B cell (primary cell): ENCODE measurements around the gene PDE10A. TPM values are rescaled to one million over a fixed set of nuclear protein-coding genes. Genes with fewer than 3 reads are reported as not detected.

Source experiments
- ATAC-seq: fragments of 200-7000 bp; cut with Tn5 transposase; one replicate; pipeline ENCODE4 v1.10.0; 2021; ENCODE audit warnings: low read depth, mild to moderate bottlenecking, moderate number of reproducible peaks, moderate library complexity
- CTCF ChIA-PET: fragments of 350-600 bp; sonication (Branson Sonifier 250); formaldehyde crosslinking; loops from one replicate; lab custom pipeline; 2021; ENCODE audit warnings: antibody characterized with exemption, inconsistent platforms; lab: Charles Lee
- POLR2A ChIA-PET: fragments of 350-600 bp; sonication (Branson Sonifier 250); formaldehyde crosslinking; loops from one replicate; lab custom pipeline; 2021; ENCODE audit warnings: antibody characterized with exemption; lab: Charles Lee
- DNase-seq: peaks from one replicate; pipeline ENCODE4 v3.0.0; 2013
- H2AFZ ChIP-seq: 2 replicates; pipeline ENCODE4 v1.6.1; 2012; ENCODE audit warnings: mild to moderate bottlenecking, low read depth, low read length; ENCODE audit not compliant: insufficient read depth, poor library complexity, severe bottlenecking
- H3K27ac ChIP-seq, 2 donors: 1 replicate in 1 of 2; 2 replicates in 1 of 2; pipeline ENCODE4 v1.5.1; 2012 to 2013; ENCODE audit warnings: low read length in 2 of 2, mild to moderate bottlenecking in 2 of 2, moderate library complexity in 1 of 2
- H3K27me3 ChIP-seq, 4 experiments: fragments of 200-600 bp in 1 of 4; sonication (generic) in 1 of 4; replicated peaks in 1 of 4; 1 replicate in 2 of 4; 2 replicates in 2 of 4; pipeline versions ENCODE4 v1.6.1 to v1.7.0; 2013 to 2016; ENCODE audit warnings: low read length in 3 of 4, mild to moderate bottlenecking in 2 of 4, mixed read lengths in 1 of 4, moderate library complexity in 1 of 4; ENCODE audit not compliant: insufficient read depth in 4 of 4, control insufficient read depth in 3 of 4; ENCODE audit errors: control extremely low read depth in 1 of 4
- H3K36me3 ChIP-seq, 2 experiments: replicated peaks in 1 of 2; 1 replicate in 1 of 2; 2 replicates in 1 of 2; pipeline versions ENCODE4 v1.6.1 to v1.7.1; 2013; ENCODE audit warnings: low read length in 1 of 2; ENCODE audit not compliant: insufficient read depth in 2 of 2, control insufficient read depth in 1 of 2; ENCODE audit errors: control extremely low read depth in 1 of 2, extremely low read depth in 1 of 2
- H3K4me1 ChIP-seq, 2 donors: fragments of 200-600 bp in 1 of 2; sonication (generic) in 1 of 2; 1 replicate in 1 of 2; 2 replicates in 1 of 2; pipeline versions ENCODE4 v1.5.1 to v1.6.1; 2013 to 2017; ENCODE audit warnings: low read length in 2 of 2; ENCODE audit not compliant: control insufficient read depth in 2 of 2, insufficient read depth in 2 of 2
- H3K4me2 ChIP-seq: replicated peaks from 2 replicates; pipeline ENCODE3; 2012; ENCODE audit warnings: mild to moderate bottlenecking, low read depth, low read length; ENCODE audit not compliant: poor library complexity, severe bottlenecking
- H3K4me3 ChIP-seq, 5 experiments: fragments of 200-600 bp in 1 of 5; sonication (generic) in 1 of 5; 1 replicate in 3 of 5; 2 replicates in 2 of 5; pipeline versions ENCODE4 v1.5.1 to v1.7.0; 2011 to 2016; ENCODE audit warnings: low read length in 4 of 5, mild to moderate bottlenecking in 4 of 5, low read depth in 2 of 5, control low read depth in 1 of 5, moderate library complexity in 1 of 5; ENCODE audit not compliant: insufficient read depth in 1 of 5; ENCODE audit errors: control extremely low read depth in 1 of 5, extremely low read depth in 1 of 5
- H3K79me2 ChIP-seq: fragments of 200-600 bp; sonication (generic); one replicate; pipeline ENCODE4 v1.6.0; 2016; ENCODE audit warnings: low read length; ENCODE audit not compliant: control insufficient read depth, insufficient read depth
- H3K9ac ChIP-seq: fragments of 200-600 bp; sonication (generic); 2 replicates; pipeline ENCODE4 v1.6.1; 2017; ENCODE audit warnings: mild to moderate bottlenecking, low read length, moderate library complexity
- H3K9me3 ChIP-seq, 3 donors: one replicate each; pipeline versions ENCODE4 v1.6.1 to v1.7.1; 2013; ENCODE audit warnings: low read length in 2 of 3; ENCODE audit not compliant: control insufficient read depth in 2 of 3, insufficient read depth in 1 of 3; ENCODE audit errors: control extremely low read depth in 1 of 3
- H4K20me1 ChIP-seq: 2 replicates; pipeline ENCODE4 v1.6.0; 2012; ENCODE audit warnings: mild to moderate bottlenecking, low read length; ENCODE audit not compliant: insufficient read depth, control insufficient read depth, poor library complexity, severe bottlenecking
- H3K27ac Mint-ChIP-seq: one replicate; pipeline ENCODE4 v1.8.0; 2021; ENCODE audit warnings: mixed read lengths
- H3K27me3 Mint-ChIP-seq: one replicate; pipeline ENCODE4 v1.8.0; 2021; ENCODE audit warnings: mixed read lengths
- H3K4me1 Mint-ChIP-seq: one replicate; pipeline ENCODE4 v1.8.0; 2021; ENCODE audit warnings: mixed read lengths
- H3K4me3 Mint-ChIP-seq: one replicate; pipeline ENCODE4 v1.8.0; 2021; ENCODE audit warnings: mixed read lengths
- H3K9me3 Mint-ChIP-seq: one replicate; pipeline ENCODE4 v1.8.0; 2022; ENCODE audit warnings: mixed read lengths; ENCODE audit not compliant: insufficient read depth
- CTCF ChIP-seq: fragments of 200-600 bp; IDR thresholded peaks from one replicate; pipeline ENCODE4 v1.8.0; 2022; ENCODE audit warnings: antibody characterized with exemption, mild to moderate bottlenecking
- EZH2 ChIP-seq: IDR thresholded peaks from 2 replicates; pipeline ENCODE4 v1.6.1; 2012; ENCODE audit warnings: borderline replicate concordance, low read depth, mild to moderate bottlenecking, moderate library complexity, low read length; ENCODE audit not compliant: insufficient read depth, poor library complexity, severe bottlenecking
- WGBS: methylation state at CpG from one replicate; pipeline ENCODE4 v1.1.5; 2013; ENCODE audit warnings: missing lambda C conversion rate; ENCODE audit not compliant: insufficient coverage; 5-methylcytosine and 5-hydroxymethylcytosine counted together
- intact Hi-C: fragments of 100-400 bp; cut with micrococcal nuclease; formaldehyde crosslinking; loops from one replicate; pipeline ENCODE4 v1.10.0; 2022
- polyA plus RNA-seq: library from polyadenylated mRNA; depleted of rRNA; stranded (reverse); fragments of >200 nt; gene quantifications from 2 replicates; pipeline ENCODE4 v1.2.3, GENCODE V29; 2012
- total RNA-seq, 2 donors: library from RNA; stranded (reverse); fragments of 120-200 nt in 1 of 2; gene quantifications; 1 replicate in 1 of 2; 2 replicates in 1 of 2; pipeline versions ENCODE4 v1.2.3 to v1.2.4, GENCODE V29; 2013 to 2022

The PDE10A gene
- total and polyA plus RNA-seq, 2 donors (not counting 1 experiment from before 2014, with no cell fraction given): not detected

GRCh38 chr6:165707067-165707853 is 44.2 kb upstream of the PDE10A start:
- no peak overlapping the region for H3K27ac Mint-ChIP-seq
- CTCF ChIA-PET: no interaction called here

More at GRCh38 chr6:165707067-165707853, 44.2 kb upstream of the PDE10A start:
- Histone ChIP-seq H3K4me2 (no peak overlapping the region), H3K36me3 (no peaks in the 10 kb centered on the region), H3K9ac (no peak overlapping the region), H3K27me3 (no peaks in the 10 kb centered on the region), H3K9me3 (peaks cover 0 to 19% (median 0%) of the 10 kb centered on the region in 3 donors), H4K20me1 (no peaks in the 10 kb centered on the region), H3K27ac (no peak overlapping the region), H2AFZ (no peak overlapping the region), H3K79me2 (no peaks in the 10 kb centered on the region), H3K4me1 (no peaks in the 10 kb centered on the region), H3K4me3 (no peak overlapping the region)
- POLR2A ChIA-PET: no interaction called here
- no peaks in the 10 kb centered on the region for H3K9me3 Mint-ChIP-seq
- 88% methylated on average over 12 of the region's 14 CpGs for WGBS
- DNase-seq (no peak), ATAC-seq (no peak)
- TF ChIP-seq CTCF (no peak), EZH2 (no peak)
- H3K4me3 Mint-ChIP-seq: no peak overlapping the region
- H3K27me3 Mint-ChIP-seq: no peaks in the 10 kb centered on the region
- H3K4me1 Mint-ChIP-seq: no peaks in the 10 kb centered on the region
- intact Hi-C loops: no loop called here
